H1 (cell line): ENCODE measurements around the gene SPOCK1. TPM values are rescaled to one million over a fixed set of nuclear protein-coding genes. Genes with fewer than 3 reads are reported as not detected.

Experiments used
- CTCF ChIA-PET: fragments of 300-600 bp; sonication (Branson Sonifier 250); formaldehyde crosslinking; loops from one replicate; lab custom pipeline; 2021; ENCODE audit not compliant: partially characterized antibody; lab: Charles Lee
- POLR2A ChIA-PET: fragments of 300-600 bp; sonication (Branson Sonifier 250); formaldehyde crosslinking; loops from one replicate; lab custom pipeline; 2021; ENCODE audit warnings: inconsistent platforms; ENCODE audit not compliant: partially characterized antibody; lab: Charles Lee
- DNase-seq, 2 experiments: peaks; one replicate each; pipeline versions ENCODE4 v3.0.0 to v3.0.0-alpha.2; 2010 to 2022; ENCODE audit warnings: low spot score in 2 of 2, low read depth in 1 of 2, mixed read lengths in 1 of 2
- FAIRE-seq: peaks from 2 replicates; lab custom pipeline; 2011; peaks lifted over from hg19 to GRCh38; lab: Jason Lieb, UNC
- H2AFZ ChIP-seq: 2 replicates; pipeline ENCODE4 v1.8.1; 2012; ENCODE audit warnings: low read length, inconsistent platforms
- H2AK5ac ChIP-seq: 2 replicates; pipeline ENCODE4 v1.6.1; 2013; ENCODE audit warnings: low read depth, low read length
- H2BK120ac ChIP-seq: replicated peaks from 2 replicates; pipeline ENCODE3; 2013; ENCODE audit warnings: low read depth, low read length, inconsistent platforms
- H2BK12ac ChIP-seq: 2 replicates; pipeline ENCODE4 v1.6.1; 2013; ENCODE audit warnings: low read depth, low read length
- H2BK15ac ChIP-seq: 2 replicates; pipeline ENCODE4 v1.6.1; 2013; ENCODE audit warnings: low read length
- H2BK20ac ChIP-seq: 2 replicates; pipeline ENCODE4 v1.6.1; 2013; ENCODE audit warnings: low read length
- H2BK5ac ChIP-seq: 2 replicates; pipeline ENCODE4 v1.6.1; 2013; ENCODE audit warnings: low read depth, low read length
- H3K14ac ChIP-seq: 2 replicates; pipeline ENCODE4 v1.6.1; 2013; ENCODE audit warnings: inconsistent platforms; ENCODE audit not compliant: insufficient read length
- H3K18ac ChIP-seq: 2 replicates; pipeline ENCODE4 v1.6.1; 2013; ENCODE audit warnings: low read length; ENCODE audit errors: extremely low read depth
- H3K23ac ChIP-seq: 2 replicates; pipeline ENCODE4 v1.6.1; 2013; ENCODE audit warnings: inconsistent platforms; ENCODE audit not compliant: insufficient read length
- H3K23me2 ChIP-seq: 2 replicates; pipeline ENCODE4 v1.6.1; 2013; ENCODE audit warnings: low read depth, low read length
- H3K27ac ChIP-seq: 2 replicates; pipeline ENCODE4 v1.6.1; 2011; ENCODE audit warnings: low read depth, low read length, inconsistent platforms
- H3K27me3 ChIP-seq, 4 experiments: replicated peaks in 1 of 4; 1 replicate in 1 of 4; 2 replicates in 3 of 4; pipeline versions ENCODE4 v1.6.1 to v1.8.1; 2011 to 2013; ENCODE audit warnings: low read length in 3 of 4, mild to moderate bottlenecking in 3 of 4, inconsistent platforms in 2 of 4, mixed read lengths in 2 of 4, moderate library complexity in 1 of 4; ENCODE audit not compliant: control insufficient read depth in 3 of 4, insufficient read depth in 3 of 4; ENCODE audit errors: extremely low read depth in 1 of 4
- H3K36me3 ChIP-seq, 4 experiments: 2 replicates each; pipeline versions ENCODE4 v1.6.1 to v1.8.1; 2011 to 2013; ENCODE audit warnings: mild to moderate bottlenecking in 4 of 4, low read length in 3 of 4, moderate library complexity in 2 of 4, control low read depth in 1 of 4, inconsistent platforms in 1 of 4; ENCODE audit not compliant: insufficient read depth in 4 of 4, control insufficient read depth in 2 of 4
- H3K4ac ChIP-seq: replicated peaks from 2 replicates; pipeline ENCODE3; 2013; ENCODE audit warnings: low read length, low read depth, mixed read lengths, inconsistent platforms; ENCODE audit not compliant: insufficient read length
- H3K4me1 ChIP-seq, 4 experiments: replicated peaks in 1 of 4; 1 replicate in 1 of 4; 2 replicates in 3 of 4; pipeline versions ENCODE4 v1.6.1 to v1.8.1; 2011 to 2013; ENCODE audit warnings: low read length in 3 of 4, inconsistent platforms in 2 of 4, mixed read lengths in 1 of 4; ENCODE audit not compliant: insufficient read depth in 4 of 4, control insufficient read depth in 3 of 4
- H3K4me2 ChIP-seq, 2 experiments: 2 replicates each; pipeline versions ENCODE4 v1.6.1 to v1.8.1; 2011 to 2013; ENCODE audit warnings: low read depth in 2 of 2, low read length in 2 of 2, control low read depth in 1 of 2, inconsistent platforms in 1 of 2, mild to moderate bottlenecking in 1 of 2; ENCODE audit not compliant: insufficient read depth in 1 of 2
- H3K4me3 ChIP-seq, 4 experiments: fragments of 200-600, 300-600 bp in 1 of 4; sonication (generic), shearing (Covaris generic), sonication (Bioruptor Twin) in 1 of 4; 2 replicates each; pipeline versions ENCODE4 v1.5.1 to v1.8.1; 2011 to 2016; ENCODE audit warnings: low read length in 4 of 4, low read depth in 3 of 4, control low read depth in 2 of 4, inconsistent platforms in 2 of 4, mild to moderate bottlenecking in 2 of 4, mixed read lengths in 1 of 4, moderate library complexity in 1 of 4; ENCODE audit not compliant: insufficient read depth in 2 of 4; ENCODE audit errors: extremely low read depth in 1 of 4
- H3K56ac ChIP-seq: replicated peaks from 2 replicates; pipeline ENCODE3; 2013; ENCODE audit warnings: low read depth, mild to moderate bottlenecking, mixed read lengths, low read length, inconsistent platforms; ENCODE audit not compliant: insufficient read length
- H3K79me1 ChIP-seq: 2 replicates; pipeline ENCODE4 v1.6.1; 2013; ENCODE audit warnings: low read depth, low read length, control low read depth
- H3K79me2 ChIP-seq, 2 experiments: 2 replicates each; pipeline versions ENCODE4 v1.6.1 to v1.8.1; 2012 to 2013; ENCODE audit warnings: low read length in 2 of 2, mild to moderate bottlenecking in 2 of 2, inconsistent platforms in 1 of 2; ENCODE audit not compliant: insufficient read depth in 2 of 2, control insufficient read depth in 1 of 2
- H3K9ac ChIP-seq, 4 experiments: replicated peaks in 1 of 4; 1 replicate in 1 of 4; 2 replicates in 3 of 4; pipeline versions ENCODE4 v1.6.1 to v1.8.1; 2011 to 2013; ENCODE audit warnings: low read depth in 3 of 4, low read length in 3 of 4, control low read depth in 2 of 4, mild to moderate bottlenecking in 2 of 4, moderate library complexity in 2 of 4, inconsistent platforms in 1 of 4; ENCODE audit errors: extremely low read depth in 1 of 4
- H3K9me3 ChIP-seq, 2 experiments: 2 replicates each; pipeline versions ENCODE4 v1.6.1 to v1.8.1; 2012 to 2013; ENCODE audit warnings: mild to moderate bottlenecking in 2 of 2, moderate library complexity in 2 of 2, control low read depth in 1 of 2, inconsistent platforms in 1 of 2, low read depth in 1 of 2, low read length in 1 of 2, mixed read lengths in 1 of 2; ENCODE audit not compliant: insufficient read depth in 2 of 2
- H4K20me1 ChIP-seq, 2 experiments: replicated peaks in 1 of 2; 2 replicates each; pipeline versions ENCODE3 to v1.8.1; 2011 to 2013; ENCODE audit warnings: inconsistent platforms in 2 of 2, low read length in 2 of 2, mild to moderate bottlenecking in 1 of 2; ENCODE audit not compliant: insufficient read depth in 2 of 2, control insufficient read depth in 1 of 2
- H4K5ac ChIP-seq: 2 replicates; pipeline ENCODE4 v1.6.1; 2013; ENCODE audit warnings: low read length, low read depth, mixed read lengths, inconsistent platforms; ENCODE audit not compliant: insufficient read length
- H4K8ac ChIP-seq: 2 replicates; pipeline ENCODE4 v1.8.0; 2013; ENCODE audit warnings: mild to moderate bottlenecking, moderate library complexity, low read length, inconsistent platforms; ENCODE audit not compliant: insufficient read depth; ENCODE audit errors: extremely low read depth
- H4K91ac ChIP-seq: replicated peaks from 2 replicates; pipeline ENCODE3; 2013; ENCODE audit warnings: low read length, mixed read lengths, inconsistent platforms; ENCODE audit not compliant: insufficient read length
- ATF3 ChIP-seq: IDR thresholded peaks from 2 replicates; pipeline ENCODE4 v1.6.1; 2011; ENCODE audit warnings: low read depth, mild to moderate bottlenecking, low read length; ENCODE audit not compliant: insufficient read depth
- EP300 ChIP-seq, 2 experiments: IDR thresholded peaks; 1 replicate in 1 of 2; 2 replicates in 1 of 2; pipeline ENCODE4 v1.6.1; 2011 to 2012; ENCODE audit warnings: low read depth in 2 of 2, low read length in 2 of 2, mild to moderate bottlenecking in 2 of 2, borderline replicate concordance in 1 of 2, inconsistent platforms in 1 of 2, moderate library complexity in 1 of 2
- KDM1A ChIP-seq: fragments of 200-600, 300-600 bp; sonication (generic); IDR thresholded peaks from 2 replicates; pipeline ENCODE4 v1.7.1; 2016; ENCODE audit warnings: mild to moderate bottlenecking, low read length, borderline replicate concordance
- POLR2A ChIP-seq, 2 experiments: IDR thresholded peaks; 1 replicate in 1 of 2; 2 replicates in 1 of 2; pipeline ENCODE4 v1.6.1; 2011; ENCODE audit warnings: low read depth in 2 of 2, low read length in 2 of 2, mild to moderate bottlenecking in 2 of 2; ENCODE audit errors: control extremely low read depth in 1 of 2
- polyA plus RNA-seq, 7 experiments: library from polyadenylated mRNA; depleted of rRNA in 3 of 7; stranded (reverse) in 5 of 7; unstranded in 2 of 7; fragments of >200 nt in 5 of 7; fragments of 200-250 nt in 2 of 7; gene quantifications; 1 replicate in 5 of 7; 2 replicates in 1 of 7; 4 replicates in 1 of 7; pipeline versions ENCODE4 v1.2.1 to v1.2.3, GENCODE V29; 2011 to 2013; ENCODE audit warnings: missing spikeins in 2 of 7, mixed read lengths in 2 of 7
- total RNA-seq: library from RNA; stranded (reverse); fragmentation: NEBNext Ultra II Directional; extraction: Animal tissue kit (Norgen Biotek cat#: 25700); gene quantifications from 2 replicates; pipeline ENCODE4 v1.2.1, GENCODE V29; 2021

SPOCK1 gene
- total and polyA plus RNA-seq, 2 of the 8 experiments (the other 6 are each of a cell fraction or from before 2014, with no cell fraction given), result 6.9 to 18.1 TPM

- H2BK15ac ChIP-seq, result no peak overlapping the region
- no peaks in the 10 kb centered on the region for H3K79me2 ChIP-seq
- no peak overlapping the region for H3K4me3 ChIP-seq
- no peak for FAIRE-seq
- no peak overlapping the region for H2AFZ ChIP-seq
- no peak overlapping the region for H2BK20ac ChIP-seq
- H3K23me2 ChIP-seq, result no peaks in the 10 kb centered on the region
- H2BK120ac ChIP-seq, result no peak overlapping the region
- no peak overlapping the region for H3K4me2 ChIP-seq
- ChIA-PET POLR2A (no interaction called here), CTCF (no interaction called here)
- no peaks in the 10 kb centered on the region for H3K27me3 ChIP-seq
- H2AK5ac ChIP-seq, result no peak overlapping the region
- no peak overlapping the region for H3K14ac ChIP-seq
- no peak for DNase-seq
- H3K9me3 ChIP-seq, result no peaks in the 10 kb centered on the region
- H3K36me3 ChIP-seq, result no peaks in the 10 kb centered on the region
- H3K9ac ChIP-seq, result no peak overlapping the region
- no peak overlapping the region for H3K56ac ChIP-seq
- no peak for TF ChIP-seq ATF3
- no peak for TF ChIP-seq EP300 (IDR thresholded peaks at IDR 0.05; ENCODE audit: borderline replicate concordance in 1 of 2, low read depth in 2 of 2, low read length in 2 of 2)
- TF ChIP-seq POLR2A (IDR thresholded peaks at IDR 0.05; ENCODE audit: control extremely low read depth in 1 of 2, low read depth in 2 of 2, low read length in 2 of 2), result no peak
- no peak for TF ChIP-seq KDM1A
- H3K79me1 ChIP-seq, result no peaks in the 10 kb centered on the region
- no peak overlapping the region for H2BK5ac ChIP-seq
- H4K8ac ChIP-seq, result no peak overlapping the region
- no peak overlapping the region for H4K91ac ChIP-seq
- peaks cover 5 to 9% (median 6%) of the 10 kb centered on the region in 4 experiments for H3K4me1 ChIP-seq
- no peak overlapping the region for H3K18ac ChIP-seq
- no peak overlapping the region for H3K4ac ChIP-seq
- H2BK12ac ChIP-seq, result no peak overlapping the region
- H4K20me1 ChIP-seq, result no peaks in the 10 kb centered on the region
- no peak overlapping the region for H4K5ac ChIP-seq
- no peak overlapping the region for H3K23ac ChIP-seq
- no peak overlapping the region for H3K27ac ChIP-seq
Measured at GRCh38 chr5:137095597-137095996, 403.5 kb downstream of the SPOCK1 start.
